Endothelial cell of umbilical vein (primary cell): ENCODE results near the gene SFMBT2. TPM values are rescaled to one million over a fixed set of nuclear protein-coding genes. Genes with fewer than 3 reads are reported as not detected.

ENCODE experiments used
- BruUV-seq: library from RNA; stranded (reverse); fragments of 400-500 nt; replicated peaks from 2 replicates; lab custom pipeline; 2021; lab: Mats Ljungman, UMichigan
- CTCF ChIA-PET: fragments of 300-600, 350-600 bp; sonication (Branson Sonifier 250); formaldehyde crosslinking; loops from one replicate; lab custom pipeline; 2021; ENCODE audit warnings: antibody characterized with exemption, inconsistent platforms; lab: Charles Lee
- POLR2A ChIA-PET: fragments of 300-600, 350-600 bp; sonication (Branson Sonifier 250); formaldehyde crosslinking; loops from one replicate; lab custom pipeline; 2021; ENCODE audit warnings: antibody characterized with exemption, inconsistent platforms; lab: Charles Lee
- DNase-seq: peaks from one replicate; pipeline ENCODE4 v3.0.0-alpha.2; 2011; ENCODE audit warnings: low read depth, low spot score
- FAIRE-seq: peaks from 2 replicates; lab custom pipeline; 2011; peaks lifted over from hg19 to GRCh38; lab: Jason Lieb, UNC
- H2AFZ ChIP-seq: 2 replicates; pipeline ENCODE4 v1.6.0; 2012; ENCODE audit warnings: low read depth, low read length, control low read depth, inconsistent platforms
- H3K27ac ChIP-seq: 2 replicates; pipeline ENCODE4 v1.5.1; 2011; ENCODE audit warnings: low read depth, mild to moderate bottlenecking, control low read depth, low read length, moderate library complexity; ENCODE audit not compliant: insufficient read depth
- H3K27me3 ChIP-seq, 2 experiments: 2 replicates each; pipeline versions ENCODE4 v1.6.0 to v1.6.1; 2011; ENCODE audit warnings: low read length in 2 of 2, mixed read lengths in 1 of 2; ENCODE audit not compliant: control insufficient read depth in 2 of 2, insufficient read depth in 2 of 2
- H3K36me3 ChIP-seq, 2 experiments: 2 replicates in 1 of 2; 3 replicates in 1 of 2; pipeline ENCODE4 v1.5.1; 2011; ENCODE audit warnings: low read length in 2 of 2, mild to moderate bottlenecking in 1 of 2, moderate library complexity in 1 of 2; ENCODE audit not compliant: control insufficient read depth in 2 of 2, insufficient read depth in 2 of 2; ENCODE audit errors: extremely low read depth in 1 of 2
- H3K4me1 ChIP-seq: 3 replicates; pipeline ENCODE4 v1.5.1; 2011; ENCODE audit warnings: mild to moderate bottlenecking, low read length; ENCODE audit not compliant: control insufficient read depth, insufficient read depth; ENCODE audit errors: extremely low read depth
- H3K4me2 ChIP-seq: 2 replicates; pipeline ENCODE4 v1.6.1; 2011; ENCODE audit warnings: low read length, control low read depth, mixed read lengths; ENCODE audit not compliant: insufficient read depth
- H3K4me3 ChIP-seq, 3 experiments: fragments of 200-600 bp in 1 of 3; sonication (generic), shearing (Covaris generic) in 1 of 3; replicated peaks in 1 of 3; 2 replicates each; pipeline ENCODE4 v1.5.1; 2011 to 2016; ENCODE audit warnings: control low read depth in 3 of 3, low read length in 3 of 3, mild to moderate bottlenecking in 2 of 3, inconsistent platforms in 1 of 3, low read depth in 1 of 3, moderate library complexity in 1 of 3; ENCODE audit not compliant: insufficient read depth in 1 of 3
- H3K79me2 ChIP-seq: 2 replicates; pipeline ENCODE4 v1.6.0; 2012; ENCODE audit warnings: low read length, inconsistent platforms; ENCODE audit not compliant: control insufficient read depth, insufficient read depth
- H3K9ac ChIP-seq: replicated peaks from 2 replicates; pipeline ENCODE3; 2011; ENCODE audit warnings: low read length, control low read depth; ENCODE audit not compliant: insufficient read depth; ENCODE audit errors: extremely low read depth
- H3K9me1 ChIP-seq: replicated peaks from 3 replicates; pipeline ENCODE4 v1.6.0; 2011; ENCODE audit warnings: mild to moderate bottlenecking, low read length; ENCODE audit not compliant: control insufficient read depth, insufficient read depth; ENCODE audit errors: extremely low read depth
- H3K9me3 ChIP-seq: replicated peaks from 2 replicates; pipeline ENCODE4 v1.5.1; 2012; ENCODE audit warnings: low read length, inconsistent platforms; ENCODE audit not compliant: control insufficient read depth, insufficient read depth
- H4K20me1 ChIP-seq: replicated peaks from 2 replicates; pipeline ENCODE3; 2011; ENCODE audit warnings: mild to moderate bottlenecking, low read length; ENCODE audit not compliant: control insufficient read depth, insufficient read depth; ENCODE audit errors: extremely low read depth
- FOS ChIP-seq: IDR thresholded peaks from 2 replicates; pipeline ENCODE4 v1.6.1; 2011; ENCODE audit warnings: mild to moderate bottlenecking, low read length, moderate library complexity, borderline replicate concordance; ENCODE audit not compliant: insufficient read depth
- GATA2 ChIP-seq: IDR thresholded peaks from 2 replicates; pipeline ENCODE4 v1.7.0; 2011; ENCODE audit warnings: low read depth, mild to moderate bottlenecking, moderate library complexity, mixed read lengths, low read length; ENCODE audit not compliant: insufficient read length, insufficient read depth
- JUN ChIP-seq: IDR thresholded peaks from 2 replicates; pipeline ENCODE4 v1.6.1; 2011; ENCODE audit warnings: borderline replicate concordance, low read depth; ENCODE audit not compliant: insufficient read length, insufficient read depth
- MYC ChIP-seq: IDR thresholded peaks from one replicate; pipeline ENCODE4 v1.6.1; 2011; ENCODE audit warnings: mild to moderate bottlenecking, low read depth, low read length
- dilution Hi-C: fragments of 300-500 bp; cut with MboI; formaldehyde crosslinking; loops from one replicate; pipeline ENCODE4 v1.15.0; 2019; ENCODE audit warnings: low sequenced_read_pairs; ENCODE audit not compliant: extremely low pct_ligation_motif_present
- intact Hi-C: fragments of 100-400 bp; cut with micrococcal nuclease; formaldehyde crosslinking; loops from one replicate; pipeline ENCODE4 v1.10.0; 2022
- polyA plus RNA-seq, 4 experiments: library from polyadenylated mRNA; depleted of rRNA in 3 of 4; stranded (reverse) in 3 of 4; unstranded in 1 of 4; fragments of >200 nt; gene quantifications; 2 replicates each; pipeline versions ENCODE4 v1.2.1 to v1.2.3, GENCODE V29; 2011 to 2012; ENCODE audit warnings: missing spikeins in 1 of 4
- total RNA-seq: library from RNA; stranded (reverse); gene quantifications from 2 replicates; pipeline ENCODE4 v1.2.3, GENCODE V29; 2021
- TF ChIP-seq, protein P1 (sequence below), 2 donors: IDR thresholded peaks; 1 replicate in 1 of 2; 2 replicates in 1 of 2; pipeline ENCODE4 v1.5.1; 2011; ENCODE audit warnings: low read length in 2 of 2, mild to moderate bottlenecking in 2 of 2, moderate library complexity in 2 of 2, control low read depth in 1 of 2, inconsistent platforms in 1 of 2, low read depth in 1 of 2; ENCODE audit not compliant: insufficient read depth in 1 of 2; ENCODE audit errors: extremely low read depth in 1 of 2

The SFMBT2 gene
- total and polyA plus RNA-seq, 2 donors (not counting 3 experiments of a cell fraction or from before 2014, with no cell fraction given): 0.14 to 0.64 TPM

GRCh38 chr10:7350541-7351195, 60.2 kb downstream of the SFMBT2 start:
- no peak overlapping the region for H3K4me3 ChIP-seq
- FAIRE-seq (no peak), DNase-seq (no peak)
- H3K79me2 ChIP-seq: no peaks in the 10 kb centered on the region
- no peak overlapping the region for H3K4me2 ChIP-seq
- TF ChIP-seq JUN (no peak), MYC (no peak), GATA2 (no peak), FOS (no peak)
- TF ChIP-seq, protein P1, sequence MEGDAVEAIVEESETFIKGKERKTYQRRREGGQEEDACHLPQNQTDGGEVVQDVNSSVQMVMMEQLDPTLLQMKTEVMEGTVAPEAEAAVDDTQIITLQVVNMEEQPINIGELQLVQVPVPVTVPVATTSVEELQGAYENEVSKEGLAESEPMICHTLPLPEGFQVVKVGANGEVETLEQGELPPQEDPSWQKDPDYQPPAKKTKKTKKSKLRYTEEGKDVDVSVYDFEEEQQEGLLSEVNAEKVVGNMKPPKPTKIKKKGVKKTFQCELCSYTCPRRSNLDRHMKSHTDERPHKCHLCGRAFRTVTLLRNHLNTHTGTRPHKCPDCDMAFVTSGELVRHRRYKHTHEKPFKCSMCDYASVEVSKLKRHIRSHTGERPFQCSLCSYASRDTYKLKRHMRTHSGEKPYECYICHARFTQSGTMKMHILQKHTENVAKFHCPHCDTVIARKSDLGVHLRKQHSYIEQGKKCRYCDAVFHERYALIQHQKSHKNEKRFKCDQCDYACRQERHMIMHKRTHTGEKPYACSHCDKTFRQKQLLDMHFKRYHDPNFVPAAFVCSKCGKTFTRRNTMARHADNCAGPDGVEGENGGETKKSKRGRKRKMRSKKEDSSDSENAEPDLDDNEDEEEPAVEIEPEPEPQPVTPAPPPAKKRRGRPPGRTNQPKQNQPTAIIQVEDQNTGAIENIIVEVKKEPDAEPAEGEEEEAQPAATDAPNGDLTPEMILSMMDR (IDR thresholded peaks at IDR 0.05; ENCODE audit: extremely low read depth in 1 of 2, insufficient read depth in 1 of 2, low read depth in 1 of 2, low read length in 2 of 2): no peak
- POLR2A ChIA-PET: no interaction called here
- no peak overlapping the region for H2AFZ ChIP-seq
- no peaks in the 10 kb centered on the region for H3K4me1 ChIP-seq
- H3K27ac ChIP-seq: no peak overlapping the region
- dilution Hi-C loops (no loop called here), intact Hi-C loops (no loop called here)
- no peaks in the 10 kb centered on the region for H3K36me3 ChIP-seq
- CTCF ChIA-PET: no interaction called here
- no peaks in the 10 kb centered on the region for H3K9me1 ChIP-seq
- no peak overlapping the region for H3K9ac ChIP-seq
- H3K9me3 ChIP-seq: no peaks in the 10 kb centered on the region
- no TSS peak for BruUV-seq
- no peaks in the 10 kb centered on the region for H3K27me3 ChIP-seq
- no peaks in the 10 kb centered on the region for H4K20me1 ChIP-seq
